Measurements from ENCODE around the gene SH2B3. TPM values are rescaled to one million over a fixed set of nuclear protein-coding genes. Genes with fewer than 3 reads are reported as not detected.
"Not testable (repeated sequence)": the region's sequence is repeated elsewhere in the genome, so short reads cannot be mapped to it uniquely, and the experiment has no call there.

Gene SH2B3
- total and polyA plus RNA-seq, 2 donors from 2014 or later, result 7.3 to 35.0 TPM

- TF ChIP-seq, protein P1, sequence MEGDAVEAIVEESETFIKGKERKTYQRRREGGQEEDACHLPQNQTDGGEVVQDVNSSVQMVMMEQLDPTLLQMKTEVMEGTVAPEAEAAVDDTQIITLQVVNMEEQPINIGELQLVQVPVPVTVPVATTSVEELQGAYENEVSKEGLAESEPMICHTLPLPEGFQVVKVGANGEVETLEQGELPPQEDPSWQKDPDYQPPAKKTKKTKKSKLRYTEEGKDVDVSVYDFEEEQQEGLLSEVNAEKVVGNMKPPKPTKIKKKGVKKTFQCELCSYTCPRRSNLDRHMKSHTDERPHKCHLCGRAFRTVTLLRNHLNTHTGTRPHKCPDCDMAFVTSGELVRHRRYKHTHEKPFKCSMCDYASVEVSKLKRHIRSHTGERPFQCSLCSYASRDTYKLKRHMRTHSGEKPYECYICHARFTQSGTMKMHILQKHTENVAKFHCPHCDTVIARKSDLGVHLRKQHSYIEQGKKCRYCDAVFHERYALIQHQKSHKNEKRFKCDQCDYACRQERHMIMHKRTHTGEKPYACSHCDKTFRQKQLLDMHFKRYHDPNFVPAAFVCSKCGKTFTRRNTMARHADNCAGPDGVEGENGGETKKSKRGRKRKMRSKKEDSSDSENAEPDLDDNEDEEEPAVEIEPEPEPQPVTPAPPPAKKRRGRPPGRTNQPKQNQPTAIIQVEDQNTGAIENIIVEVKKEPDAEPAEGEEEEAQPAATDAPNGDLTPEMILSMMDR (IDR thresholded peaks at IDR 0.05; ENCODE audit: borderline replicate concordance, extremely low read depth, insufficient read depth), result no peak
- no peak overlapping the region for H3K4me3 ChIP-seq (ENCODE audit: low read length in 3 of 3)
- no peak overlapping the region for H3K9ac ChIP-seq (ENCODE audit: low read length in 3 of 3)
- H3K9me3 ChIP-seq (ENCODE audit: control insufficient read depth in 2 of 3, insufficient read depth in 1 of 3, low read length in 3 of 3), result no peaks in the 10 kb centered on the region
- no peak for DNase-seq
- intact Hi-C loops (cut with DNase I), result no loop called here
- H3K4me1 ChIP-seq (ENCODE audit: control insufficient read depth in 2 of 3, insufficient read depth in 2 of 3, low read depth in 1 of 3, low read length in 3 of 3), result peaks cover 0 to 9% (median 5%) of the 10 kb centered on the region in 3 donors
- peaks cover 10 to 26% (median 16%) of the 10 kb centered on the region in 3 donors for H3K36me3 ChIP-seq (ENCODE audit: control insufficient read depth in 2 of 3, insufficient read depth in 3 of 3, low read length in 3 of 3)
- no peak for FAIRE-seq
- peak overlapping the region in 1 of 2 donors; percentile 23 for H3K27ac ChIP-seq (ENCODE audit: low read depth in 2 of 2, low read length in 2 of 2)
- H3K27me3 ChIP-seq (ENCODE audit: control insufficient read depth, insufficient read depth, low read length), result no peaks in the 10 kb centered on the region
Measured at GRCh38 chr12:111488798-111489197, 83.1 kb downstream of the SH2B3 start.

- H3K27ac ChIP-seq (ENCODE audit: low read depth in 2 of 2, low read length in 2 of 2); H3K9me3 ChIP-seq (ENCODE audit: control insufficient read depth in 2 of 3, insufficient read depth in 1 of 3, low read length in 3 of 3); H3K27me3 ChIP-seq (ENCODE audit: control insufficient read depth, insufficient read depth, low read length); H3K4me1 ChIP-seq (ENCODE audit: control insufficient read depth in 2 of 3, insufficient read depth in 2 of 3, low read depth in 1 of 3, low read length in 3 of 3); intact Hi-C loops (cut with DNase I); FAIRE-seq; H3K4me3 ChIP-seq (ENCODE audit: low read length in 3 of 3); DNase-seq; H3K9ac ChIP-seq (ENCODE audit: low read length in 3 of 3): not testable (repeated sequence)
- peaks cover 7 to 19% (median 8%) of the 10 kb centered on the region in 3 donors for H3K36me3 ChIP-seq (ENCODE audit: control insufficient read depth in 2 of 3, insufficient read depth in 3 of 3, low read length in 3 of 3)
Measured at GRCh38 chr12:111492979-111493378, 87.3 kb downstream of the SH2B3 start.

DNA sequence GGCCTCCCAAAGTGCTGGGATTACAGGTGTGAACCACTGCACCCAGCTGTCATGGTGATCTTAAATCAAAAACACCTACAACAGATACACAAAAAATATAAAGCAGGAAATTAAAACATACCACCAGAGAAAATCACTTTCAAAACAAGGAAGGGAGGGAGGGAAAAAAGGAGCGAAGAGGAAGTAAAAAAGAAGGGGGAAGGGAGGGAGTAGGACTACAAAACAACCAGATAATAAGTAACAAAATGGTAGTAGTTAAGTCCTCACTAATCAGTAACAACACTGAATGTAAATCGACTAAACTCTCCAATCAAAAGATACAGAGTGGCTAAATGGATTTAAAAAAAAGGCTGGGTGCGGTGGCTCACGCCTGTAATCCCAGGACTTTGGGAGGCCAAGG, 89.0 kb downstream of the SH2B3 start:
- Histone ChIP-seq H3K36me3 (ENCODE audit: control insufficient read depth in 2 of 3, insufficient read depth in 3 of 3, low read length in 3 of 3) (peaks cover 6 to 20% (median 8%) of the 10 kb centered on the region in 3 donors), H3K9ac (ENCODE audit: low read length in 3 of 3) (no peak overlapping the region), H3K27me3 (ENCODE audit: control insufficient read depth, insufficient read depth, low read length) (no peaks in the 10 kb centered on the region), H3K27ac (ENCODE audit: low read depth in 2 of 2, low read length in 2 of 2) (no peak overlapping the region), H3K9me3 (ENCODE audit: control insufficient read depth in 2 of 3, insufficient read depth in 1 of 3, low read length in 3 of 3) (peaks cover 0 to 2% (median 0%) of the 10 kb centered on the region in 3 donors), H3K4me1 (ENCODE audit: control insufficient read depth in 2 of 3, insufficient read depth in 2 of 3, low read depth in 1 of 3, low read length in 3 of 3) (no peaks in the 10 kb centered on the region), H3K4me3 (ENCODE audit: low read length in 3 of 3) (no peak overlapping the region)
- FAIRE-seq (no peak), DNase-seq (no peak)
- intact Hi-C loops (cut with DNase I), result no loop called here
- TF ChIP-seq, protein P1 (IDR thresholded peaks at IDR 0.05; ENCODE audit: borderline replicate concordance, extremely low read depth, insufficient read depth), result no peak

Other genes with a start within 250 kb of the SH2B3 start
- 19.0 TPM for gene PHETA1, start 36.8 kb upstream of the SH2B3 start, total RNA-seq
- 6.3 TPM for gene PHETA1, start 36.8 kb upstream of the SH2B3 start, polyA plus RNA-seq (ENCODE audit: insufficient read depth, low read depth, low replicate concordance)
- 56.5 TPM for gene ATXN2, start 193.4 kb downstream of the SH2B3 start, total RNA-seq
- 27.1 TPM for gene ATXN2, start 193.4 kb downstream of the SH2B3 start, polyA plus RNA-seq (ENCODE audit: insufficient read depth, low read depth, low replicate concordance)